HG02623 (cell line): ENCODE data around the gene PCNX2.

Experiments
- ATAC-seq: cut with Tn5 transposase; IDR thresholded peaks from one replicate; pipeline ENCODE4 v1.9.1; 2021; ENCODE audit warnings: moderate library complexity; ENCODE audit not compliant: unreplicated experiment

PCNX2 gene

GRCh38 chr1:232973652-232974611, 321.6 kb downstream of the PCNX2 start:
- no peak for ATAC-seq

GRCh38 chr1:232970508-232970907, 325.0 kb downstream of the PCNX2 start:
- ATAC-seq = no peak

- ATAC-seq = no peak
Measured at GRCh38 chr1:232969799-232970198, 325.7 kb downstream of the PCNX2 start.

GRCh38 chr1:232968965-232969364, 326.6 kb downstream of the PCNX2 start:
- ATAC-seq = no peak

- no peak for ATAC-seq
Measured at GRCh38 chr1:232968391-232968790, 327.1 kb downstream of the PCNX2 start.

GRCh38 chr1:232966663-232967062, 328.9 kb downstream of the PCNX2 start:
- no peak for ATAC-seq

GRCh38 chr1:232965912-232966217, 329.7 kb downstream of the PCNX2 start:
- no peak for ATAC-seq

GRCh38 chr1:232965124-232965911, 330.2 kb downstream of the PCNX2 start:
- no peak for ATAC-seq

GRCh38 chr1:232964601-232965000, 330.9 kb downstream of the PCNX2 start:
- ATAC-seq = no peak

GRCh38 chr1:232962761-232963745, 332.5 kb downstream of the PCNX2 start:
- ATAC-seq = no peak

- ATAC-seq = no peak
Measured at GRCh38 chr1:232958067-232958466, 337.5 kb downstream of the PCNX2 start.

GRCh38 chr1:232956081-232956480, 339.4 kb downstream of the PCNX2 start:
- ATAC-seq = no peak

GRCh38 chr1:232954594-232955365, 340.7 kb downstream of the PCNX2 start:
- ATAC-seq = no peak

GRCh38 chr1:232952514-232953499, 342.7 kb downstream of the PCNX2 start:
- peak; percentile 41 for ATAC-seq

GRCh38 chr1:232951605-232952004, 343.9 kb downstream of the PCNX2 start:
- ATAC-seq = no peak

GRCh38 chr1:232951180-232951579, 344.3 kb downstream of the PCNX2 start:
- ATAC-seq = peak; percentile 22

- peak; percentile 82 for ATAC-seq
Measured at GRCh38 chr1:232950197-232951176, 345.0 kb downstream of the PCNX2 start, which contains the start of gene NTPCR. Gene NTPCR, plus strand, starts transcription at chr1:232950611. Its CDS starts 100 bp downstream, at chr1:232950711.
